ENCODE measurements around the gene CARTPT. TPM values are rescaled to one million over a fixed set of nuclear protein-coding genes. Genes with fewer than 3 reads are reported as not detected.

The CARTPT gene
- polyA plus RNA-seq (ENCODE audit: insufficient read depth in 1 of 5, insufficient read length in 5 of 5, low replicate concordance in 1 of 5): not detected
- long read RNA-seq, donor 1: 0 reads
- long read RNA-seq, donor 2: 0 reads
- long read RNA-seq, donor 3: 0 reads
- long read RNA-seq, donor 4: 0 reads
- long read RNA-seq, donor 5: 0 reads
- long read RNA-seq, donor 6: 0 reads
- long read RNA-seq, donor 7: 0 reads
- long read RNA-seq, donor 8: 0 reads

DNA sequence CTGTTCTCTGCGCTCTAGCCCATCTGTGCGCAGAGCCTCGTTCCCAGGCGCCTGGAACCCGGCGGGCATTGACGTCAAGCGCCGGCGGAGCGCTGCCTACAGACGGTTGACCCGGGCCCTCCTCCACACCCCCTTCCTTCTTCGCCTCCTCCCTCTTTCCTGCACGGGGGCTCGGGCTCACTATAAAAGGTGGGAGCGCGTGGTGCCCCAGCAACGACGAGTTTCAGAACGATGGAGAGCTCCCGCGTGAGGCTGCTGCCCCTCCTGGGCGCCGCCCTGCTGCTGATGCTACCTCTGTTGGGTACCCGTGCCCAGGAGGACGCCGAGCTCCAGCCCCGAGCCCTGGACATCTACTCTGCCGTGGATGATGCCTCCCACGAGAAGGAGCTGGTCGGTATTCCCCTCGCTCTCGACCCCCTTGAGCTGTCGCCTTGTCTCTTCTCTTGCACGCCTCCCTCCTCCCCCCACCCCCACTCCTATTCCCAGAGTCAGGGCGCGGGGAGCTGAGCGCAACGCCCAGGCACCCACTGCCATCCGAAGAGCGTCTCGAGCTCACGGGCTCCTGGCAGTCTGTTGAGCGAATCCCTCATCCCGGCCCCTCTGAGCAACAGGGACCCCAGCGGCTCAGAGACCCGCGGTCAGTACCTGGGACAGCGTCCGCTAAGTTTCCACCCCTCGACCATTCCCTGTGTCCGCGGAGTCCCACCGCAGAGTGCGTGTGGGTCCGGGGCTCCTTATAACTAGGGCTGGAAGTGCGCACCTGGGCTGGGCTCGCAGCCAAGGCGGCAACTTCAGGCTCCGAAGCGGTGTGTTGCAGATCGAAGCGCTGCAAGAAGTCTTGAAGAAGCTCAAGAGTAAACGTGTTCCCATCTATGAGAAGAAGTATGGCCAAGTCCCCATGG, at the start of gene CARTPT:
Gene CARTPT (plus strand): TSS at position 213 of the 902 bp plus-strand sequence. CDS start 19 bp downstream, at position 232.
- DNase-seq: no peak

- DNase-seq: no peak
Measured at GRCh38 chr5:71677977-71678376, 41.1 kb upstream of the CARTPT start.

GRCh38 chr5:71679714-71680113, 39.4 kb upstream of the CARTPT start:
- no peak for DNase-seq

DNA sequence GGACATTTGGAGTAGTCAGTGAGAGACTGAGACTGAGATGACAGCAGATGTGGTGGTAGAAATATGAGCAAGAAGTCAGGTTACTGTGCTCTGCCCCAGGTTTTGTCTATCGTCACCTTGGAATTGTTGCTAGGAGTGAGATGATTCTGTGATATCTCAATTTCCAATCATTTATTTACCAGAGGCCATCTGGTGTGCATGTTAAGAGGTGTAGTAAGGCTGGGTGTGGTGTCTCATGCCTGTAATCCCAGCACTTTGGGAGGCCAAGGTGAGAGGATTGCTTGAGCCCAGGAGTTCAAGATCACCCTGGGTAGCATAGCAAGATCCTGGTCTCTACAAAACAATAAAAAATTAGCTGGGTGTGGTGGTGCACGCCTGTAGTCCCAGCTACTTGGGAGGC, 38.6 kb upstream of the CARTPT start:
- DNase-seq: no peak

DNA sequence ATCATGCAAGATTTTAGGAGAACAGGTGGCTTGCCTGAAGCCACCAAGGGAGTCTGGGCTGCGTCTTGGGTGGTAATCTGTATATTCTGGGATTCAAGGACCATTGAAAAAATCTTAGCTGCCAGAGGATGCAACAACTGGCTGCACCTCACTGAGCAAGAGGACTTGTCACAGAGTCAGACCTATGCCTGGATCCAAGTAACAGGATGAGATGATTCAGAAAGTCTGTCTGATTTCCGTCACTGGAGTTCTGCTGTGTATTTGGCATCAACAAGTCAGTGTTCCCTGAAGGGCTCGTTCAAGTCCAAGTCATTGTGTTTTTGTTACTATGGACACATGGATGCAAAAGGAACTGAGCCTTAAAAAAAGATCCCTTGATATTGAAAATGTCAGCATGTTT, 37.8 kb upstream of the CARTPT start:
- DNase-seq: no peak

DNA sequence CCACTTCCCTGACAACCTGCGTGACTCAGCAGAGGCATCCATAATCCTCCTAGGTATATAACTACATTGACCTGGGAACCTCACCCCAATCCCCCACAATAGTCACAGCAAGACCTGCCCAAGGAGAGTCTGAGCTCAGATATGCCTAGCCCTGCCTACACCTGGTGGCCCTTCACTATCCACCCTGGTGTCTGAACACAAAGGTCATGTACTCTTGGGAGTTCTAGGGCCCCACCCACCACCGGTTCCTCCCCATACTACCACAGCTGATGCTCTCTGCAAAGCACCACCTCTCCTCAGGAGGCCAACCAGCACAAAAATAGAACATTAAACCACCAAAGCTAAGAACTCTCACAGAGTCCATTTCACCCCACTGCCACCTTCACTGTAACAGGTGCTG, 34.8 kb upstream of the CARTPT start:
- no peak for DNase-seq

- DNase-seq: peak in 1 of 2 donors; percentile 6
Measured at GRCh38 chr5:71693828-71694427, 25.1 kb upstream of the CARTPT start.

- DNase-seq: no peak
Measured at GRCh38 chr5:71695071-71695470, 24.0 kb upstream of the CARTPT start.

DNA sequence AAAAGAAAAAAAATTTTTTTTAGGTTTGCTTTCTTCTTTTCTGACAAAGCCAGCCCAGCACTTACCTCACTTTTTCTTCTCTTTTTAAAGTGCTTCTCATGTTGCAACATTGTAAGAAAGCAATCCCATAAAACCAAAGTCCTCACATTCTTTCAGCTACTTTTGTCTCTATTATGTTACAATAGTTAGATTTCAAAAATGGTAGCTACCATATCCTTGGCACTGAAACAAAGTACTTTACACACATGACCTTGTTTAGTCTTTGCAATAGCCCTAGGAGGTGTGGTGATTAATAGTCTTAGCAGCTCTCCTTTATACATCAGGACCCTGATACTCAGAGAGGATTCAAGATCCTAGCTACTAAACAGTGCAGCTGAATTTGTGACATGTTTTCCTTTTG, 23.5 kb upstream of the CARTPT start:
- DNase-seq: no peak

GRCh38 chr5:71697967-71698366, 21.1 kb upstream of the CARTPT start:
- DNase-seq: no peak

DNA sequence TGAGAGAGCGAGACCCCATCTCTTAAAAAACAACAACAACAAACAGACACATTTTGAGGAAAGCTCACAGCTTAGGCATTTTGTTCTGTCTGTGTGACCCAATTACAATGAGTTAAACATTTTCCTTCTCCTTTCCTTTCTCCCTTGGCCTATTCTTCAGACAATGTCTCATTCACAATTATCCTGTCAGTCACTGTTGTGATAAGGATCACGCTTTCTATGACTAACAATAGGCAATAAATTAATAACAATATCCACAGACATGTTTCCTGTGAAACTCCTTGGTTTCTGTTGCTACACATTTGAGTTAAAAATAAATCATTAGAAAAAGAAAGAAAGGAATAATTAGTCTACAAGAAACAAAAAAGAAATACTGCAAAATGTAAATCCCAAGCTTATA, 19.8 kb upstream of the CARTPT start:
- DNase-seq: no peak

GRCh38 chr5:71699751-71700150, 19.3 kb upstream of the CARTPT start:
- no peak for DNase-seq

DNA sequence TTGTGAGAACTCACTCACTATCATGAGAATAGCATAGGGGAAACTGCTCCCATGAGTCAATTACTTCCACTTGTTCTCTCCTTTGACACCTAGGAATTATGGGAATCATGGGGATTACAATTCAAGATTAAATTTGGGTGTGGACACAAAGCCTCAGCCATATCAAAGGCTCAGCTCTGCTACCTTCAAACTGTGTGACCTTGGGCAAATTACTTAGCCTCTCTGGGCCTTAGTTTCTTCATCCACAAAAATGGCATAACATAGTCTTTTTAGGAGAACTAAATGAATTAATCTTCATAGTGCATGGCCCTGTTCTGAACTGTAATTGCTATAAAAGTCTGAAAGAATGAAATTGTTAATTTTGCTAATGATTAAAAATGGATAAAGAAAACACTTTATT, 18.3 kb upstream of the CARTPT start:
- DNase-seq: no peak

DNA sequence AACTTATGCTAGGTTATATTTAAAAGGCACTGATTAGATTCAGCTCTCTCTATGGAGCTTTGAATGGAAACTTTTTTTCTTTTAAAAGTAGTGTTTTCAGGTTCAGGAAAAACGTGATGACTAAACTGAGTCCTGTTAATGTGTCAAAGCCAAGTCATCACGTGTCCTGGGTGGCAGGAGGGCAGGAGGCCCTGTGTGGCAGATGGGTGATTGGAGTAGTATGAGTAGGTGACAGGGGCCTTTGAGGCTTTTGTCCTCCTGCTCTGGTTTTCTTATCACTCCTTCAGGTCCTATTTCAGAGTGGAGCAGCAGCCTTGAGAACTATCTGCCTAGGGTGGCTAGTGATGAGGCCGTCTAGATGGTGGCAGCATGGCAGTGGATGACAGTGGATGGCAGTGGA, 17.7 kb upstream of the CARTPT start:
- no peak for DNase-seq

DNA sequence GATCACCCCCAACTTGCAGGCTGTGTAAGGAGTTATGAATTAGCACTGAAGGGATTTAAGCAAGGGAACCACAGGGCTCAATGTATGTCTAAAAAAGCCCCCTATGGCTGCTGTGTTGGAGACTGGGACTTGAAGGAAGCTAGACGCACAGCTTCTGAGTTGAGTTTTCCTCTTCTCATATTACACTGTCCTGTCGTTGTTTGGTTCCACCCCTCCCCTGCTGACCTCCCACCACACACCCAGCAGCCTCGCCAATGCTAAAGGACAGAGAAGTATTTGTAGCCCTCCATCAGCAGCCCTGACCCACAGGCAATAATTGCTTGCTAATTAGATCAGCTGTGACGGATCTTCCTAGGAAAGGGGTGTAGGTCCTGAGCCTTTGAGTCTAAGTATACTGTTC, 15.1 kb upstream of the CARTPT start:
- DNase-seq: no peak

GRCh38 chr5:71705421-71705820, 13.7 kb upstream of the CARTPT start:
- DNase-seq: no peak

DNA sequence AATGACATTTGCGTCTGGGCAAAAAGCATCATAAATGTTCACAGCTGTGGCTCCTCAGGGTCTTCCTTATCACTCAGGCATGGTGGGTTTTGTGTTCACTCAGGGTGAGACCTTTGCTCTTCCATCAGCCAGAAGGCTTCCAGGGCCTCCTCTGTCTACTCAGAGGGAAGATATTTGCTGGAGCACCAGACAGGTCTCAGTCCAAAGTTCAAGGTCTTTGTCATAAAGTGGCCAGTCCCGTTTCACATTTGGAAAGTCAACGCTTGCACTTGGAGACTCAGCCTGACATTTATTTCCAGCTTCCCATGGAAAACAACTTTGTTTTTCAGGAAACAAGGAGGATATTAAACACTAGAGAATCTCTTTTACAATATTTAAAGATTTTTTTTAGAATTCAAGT, 12.2 kb upstream of the CARTPT start:
- DNase-seq: no peak

DNA sequence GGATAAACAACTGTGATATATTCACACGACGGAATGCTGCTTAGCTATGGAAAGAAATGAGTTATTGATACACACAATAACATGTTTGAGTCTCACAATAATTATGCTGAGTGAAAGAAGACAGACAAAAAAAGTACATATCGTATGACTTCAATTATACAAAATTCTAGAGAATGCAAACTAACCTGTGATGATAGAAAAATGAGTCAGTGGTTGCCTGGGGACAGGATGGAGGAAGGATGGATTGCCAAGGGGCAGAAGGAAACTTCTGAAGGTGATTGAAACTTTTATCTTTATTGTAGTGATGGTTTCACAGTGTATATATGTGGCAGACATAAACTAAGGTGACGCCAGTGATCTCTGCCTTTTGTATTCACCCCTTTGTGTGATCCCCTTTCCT, 7.5 kb upstream of the CARTPT start:
- DNase-seq: no peak

GRCh38 chr5:71714911-71715310, 4.2 kb upstream of the CARTPT start:
- DNase-seq: no peak

- no peak for DNase-seq
Measured at GRCh38 chr5:71727978-71728377, 8.9 kb downstream of the CARTPT start.

GRCh38 chr5:71731015-71731414, 11.9 kb downstream of the CARTPT start:
- DNase-seq: no peak

GRCh38 chr5:71732011-71732410, 12.9 kb downstream of the CARTPT start:
- DNase-seq: no peak

DNA sequence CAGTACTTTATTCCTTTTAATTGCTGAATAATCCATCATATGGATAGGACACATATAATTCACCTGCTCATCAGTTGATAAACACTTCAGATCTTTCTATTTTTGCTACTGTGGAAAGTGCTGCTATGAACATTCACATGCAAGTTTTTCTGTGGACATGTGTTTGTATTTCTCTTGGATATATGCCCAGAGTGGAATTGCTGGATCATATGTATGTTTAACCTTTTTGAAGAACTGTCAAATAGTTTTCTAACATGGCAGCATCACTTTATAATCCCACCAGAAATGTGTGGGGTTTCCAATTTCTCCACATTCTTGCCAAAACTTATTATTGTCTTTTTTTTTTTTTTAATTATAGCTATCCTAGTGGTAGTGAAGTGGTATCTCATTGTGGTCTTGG, 15.1 kb downstream of the CARTPT start:
- DNase-seq: no peak
